HTR-8/SVneo (cell line): Measurements from ENCODE around the gene SMC6.
A peak's percentile ranks its signal among the peaks of the same experiment; 100 is the strongest.

Source experiments
- DNase-seq: peaks from one replicate; pipeline ENCODE4 v3.0.0; 2011; ENCODE audit warnings: low spot score, mixed read lengths; ENCODE audit not compliant: insufficient read length
- FAIRE-seq: peaks from 2 replicates; lab custom pipeline; 2011; peaks lifted over from hg19 to GRCh38; lab: Jason Lieb, UNC

Gene SMC6

GRCh38 chr2:17763641-17764333 is 10.2 kb upstream of the SMC6 start:
- no peak for DNase-seq
- no peak for FAIRE-seq

DNA sequence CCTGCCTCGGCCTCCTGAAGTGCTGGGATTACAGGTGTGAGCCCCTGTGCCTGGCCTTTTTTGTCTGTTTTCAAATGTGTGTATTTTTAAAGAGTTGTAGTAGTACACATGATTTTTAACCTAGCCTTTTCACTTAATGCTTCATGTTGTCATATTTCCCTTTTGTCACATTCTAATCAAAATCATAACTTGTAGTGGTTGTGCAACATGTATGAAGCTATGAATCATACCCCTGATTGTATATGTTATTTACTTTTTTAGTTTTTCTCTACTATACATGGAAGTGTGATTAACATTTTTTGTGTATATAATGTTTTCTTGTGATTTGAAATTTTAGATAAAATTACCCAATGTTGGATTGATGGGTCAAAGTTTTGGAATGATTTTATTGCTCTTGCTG is 8.8 kb upstream of the SMC6 start:
- DNase-seq, result no peak
- no peak for FAIRE-seq

GRCh38 chr2:17759805-17760204 is 6.2 kb upstream of the SMC6 start:
- DNase-seq, result no peak
- FAIRE-seq, result no peak

DNA sequence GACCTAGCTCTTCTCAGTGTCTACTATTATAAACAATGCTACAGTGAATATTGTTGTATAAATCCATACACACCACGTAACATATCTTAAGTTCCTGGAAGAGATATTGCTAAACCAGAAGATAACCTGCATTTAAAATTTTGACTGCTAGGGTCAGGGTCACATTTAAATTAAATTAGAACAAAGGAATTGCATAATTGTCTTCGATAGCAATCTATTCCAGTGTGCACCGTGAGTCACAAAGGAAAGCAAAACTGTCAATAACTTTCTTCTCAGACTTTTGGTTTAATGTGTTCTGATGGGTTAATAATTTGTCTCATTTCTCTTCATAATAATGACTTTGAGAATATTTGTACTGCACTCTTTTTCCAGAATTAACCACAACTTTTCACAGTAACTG is 4.5 kb upstream of the SMC6 start:
- FAIRE-seq, result no peak
- DNase-seq, result no peak

DNA sequence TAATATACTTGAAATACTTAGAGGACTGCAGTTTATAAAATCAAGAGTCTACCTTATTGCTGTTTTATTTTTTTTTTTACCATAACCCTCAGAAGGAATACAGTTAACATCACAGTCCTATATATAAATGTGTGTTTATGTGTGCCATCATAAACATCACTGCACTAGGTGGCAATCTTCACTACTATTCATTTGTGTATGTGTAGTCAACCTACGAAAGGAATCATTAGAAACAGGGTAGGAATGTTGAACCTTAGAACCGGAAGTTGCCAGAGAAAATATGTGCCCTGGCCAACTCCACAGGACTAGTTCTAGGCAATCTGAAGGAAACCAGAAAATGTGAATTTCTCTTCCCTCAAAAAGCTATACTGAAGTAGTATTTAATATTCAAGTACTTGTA is 3.7 kb upstream of the SMC6 start:
- FAIRE-seq (no peak), DNase-seq (no peak)

DNA sequence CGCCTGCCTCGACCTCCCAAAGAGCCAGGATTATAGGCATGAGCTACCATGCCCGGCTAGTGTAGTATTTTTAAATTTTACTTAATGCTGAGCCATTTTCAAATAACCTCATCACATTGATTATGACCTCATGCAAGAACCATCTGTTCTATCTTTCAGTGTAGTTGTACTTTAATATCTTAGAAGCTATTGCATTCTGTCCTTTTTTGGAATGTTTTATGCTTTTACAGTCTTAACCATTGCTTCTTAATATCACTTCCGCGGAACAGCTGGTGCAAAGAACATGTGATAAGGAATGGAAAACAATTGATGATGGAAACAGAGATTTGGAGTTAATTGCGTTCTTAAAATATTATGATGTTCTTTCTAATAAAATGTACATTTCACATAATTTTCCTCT is 3.1 kb upstream of the SMC6 start:
- no peak for FAIRE-seq
- DNase-seq, result no peak

GRCh38 chr2:17754773-17755425 is 1.3 kb upstream of the SMC6 start:
- DNase-seq (no peak), FAIRE-seq (no peak)

GRCh38 chr2:17752892-17753802 is 463 bp downstream of the SMC6 start:
- FAIRE-seq (no peak), DNase-seq (no peak)

DNA sequence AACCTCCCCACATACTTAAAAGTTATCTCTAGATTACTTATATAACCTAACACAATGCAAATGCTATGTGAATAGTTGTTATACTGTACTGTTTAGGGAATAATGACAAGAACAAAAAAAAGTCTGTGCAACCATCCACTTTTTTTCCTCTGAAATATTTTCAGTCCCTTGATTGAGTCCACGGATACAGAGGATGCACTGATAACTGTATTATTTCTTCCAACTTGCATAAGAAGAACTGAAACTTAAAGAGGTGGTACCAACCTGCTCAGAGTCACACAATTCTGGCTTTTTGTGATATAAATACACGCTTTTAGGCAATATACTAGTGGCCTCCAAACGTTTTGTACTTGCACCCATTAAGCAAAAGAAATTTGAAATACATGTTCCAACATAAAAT is 1.4 kb downstream of the SMC6 start:
- FAIRE-seq (no peak), DNase-seq (no peak)

GRCh38 chr2:17749753-17750438 is 3.7 kb downstream of the SMC6 start:
- DNase-seq, result no peak

DNA sequence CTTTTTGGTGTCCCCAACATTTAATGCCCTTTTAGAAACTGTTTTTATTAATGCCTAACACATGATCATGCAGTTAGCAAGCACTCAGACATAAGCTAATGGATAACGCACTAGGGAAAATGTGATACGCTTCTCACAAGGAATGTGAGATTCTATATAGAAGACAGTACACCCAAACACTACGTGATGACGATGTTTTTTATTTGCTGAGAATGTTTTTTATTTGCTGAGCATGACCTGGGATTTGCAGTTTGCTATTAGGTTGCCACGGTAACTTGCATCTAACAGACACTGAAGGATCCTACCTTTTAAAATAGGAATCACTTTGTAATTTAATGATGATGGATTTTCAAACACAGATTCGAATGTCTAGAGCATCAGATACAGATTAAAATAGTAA is 4.9 kb downstream of the SMC6 start:
- FAIRE-seq (no peak), DNase-seq (no peak)

More at GRCh38 chr2:17749753-17750438, 3.7 kb downstream of the SMC6 start:
- FAIRE-seq, result no peak

DNA sequence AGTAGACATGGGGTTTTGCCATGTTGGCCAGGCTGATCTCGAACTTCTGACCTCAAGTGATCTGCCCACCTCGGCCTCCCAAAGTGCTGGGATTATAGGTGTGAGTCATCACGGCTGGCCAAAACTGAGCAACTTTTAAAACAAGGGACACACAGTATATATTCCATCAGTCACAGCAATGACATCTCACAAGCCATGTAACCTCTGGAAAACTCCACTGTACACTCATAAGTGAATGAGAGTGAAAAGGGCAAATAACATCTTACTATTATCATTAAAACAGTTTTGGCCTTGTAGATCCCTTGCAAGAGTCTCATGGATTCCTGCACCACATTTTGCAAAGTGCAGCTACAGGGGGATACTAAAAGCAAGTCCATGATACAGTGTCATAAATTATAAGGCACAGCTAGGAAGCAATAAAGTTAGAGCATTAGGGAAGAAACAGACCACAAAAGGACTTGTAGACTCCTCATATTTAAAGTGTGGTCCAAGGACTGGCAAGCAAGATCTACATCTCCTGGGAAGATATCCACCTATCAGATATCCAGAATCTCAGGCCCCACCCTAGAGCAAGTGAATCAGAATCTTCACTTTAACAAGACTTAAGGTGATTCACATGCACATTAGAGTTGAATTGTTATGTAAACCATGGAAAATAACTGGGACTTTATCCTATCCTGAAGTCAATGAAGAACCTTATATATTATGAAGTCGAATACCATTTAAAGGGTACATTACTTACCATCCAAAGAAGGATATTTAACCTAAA is 5.7 kb downstream of the SMC6 start:
- DNase-seq, result no peak
- no peak for FAIRE-seq

- DNase-seq, result no peak
- no peak for FAIRE-seq
These were observed 13.4 kb downstream of the SMC6 start for GRCh38 chr2:17740203-17740602.

DNA sequence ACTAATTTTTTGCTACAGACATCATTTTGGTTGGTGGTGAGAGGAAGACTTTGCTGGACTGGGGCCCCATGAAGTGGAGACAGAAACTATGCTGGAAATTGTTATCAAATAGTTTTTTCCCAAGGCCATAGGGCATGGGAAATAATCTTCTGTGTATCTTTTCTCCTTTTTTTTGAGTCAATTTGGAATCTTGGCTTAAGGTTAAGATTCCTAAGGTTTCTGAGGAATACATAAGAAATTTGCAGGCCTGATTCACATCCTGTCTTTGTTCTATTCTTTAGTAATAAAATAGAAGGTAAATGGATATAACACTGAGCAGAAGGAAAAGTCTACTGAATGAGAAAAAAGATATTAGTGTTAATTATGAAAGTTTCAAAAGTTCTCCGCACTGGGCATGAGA is 16.6 kb downstream of the SMC6 start:
- no peak for FAIRE-seq
- DNase-seq, result no peak

DNA sequence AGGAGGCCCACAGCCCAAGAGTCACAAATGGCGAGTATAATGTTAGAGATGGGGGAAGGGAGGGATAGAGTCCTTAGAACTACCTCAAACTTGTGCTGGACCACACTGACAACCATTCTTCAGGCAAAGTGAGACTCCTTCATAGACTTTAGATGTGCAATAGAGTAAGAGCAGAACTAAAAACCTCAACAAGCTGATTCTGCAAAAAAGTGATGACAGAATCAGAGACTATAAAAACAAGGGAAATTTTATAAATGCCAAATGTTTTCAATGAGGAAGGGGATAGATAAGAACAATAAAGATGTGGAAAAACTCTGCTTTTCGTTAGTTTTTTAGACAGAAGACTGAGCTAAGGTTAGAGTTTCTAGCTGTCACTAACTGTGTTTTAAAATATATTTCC is 17.7 kb downstream of the SMC6 start:
- DNase-seq (no peak), FAIRE-seq (no peak)

DNA sequence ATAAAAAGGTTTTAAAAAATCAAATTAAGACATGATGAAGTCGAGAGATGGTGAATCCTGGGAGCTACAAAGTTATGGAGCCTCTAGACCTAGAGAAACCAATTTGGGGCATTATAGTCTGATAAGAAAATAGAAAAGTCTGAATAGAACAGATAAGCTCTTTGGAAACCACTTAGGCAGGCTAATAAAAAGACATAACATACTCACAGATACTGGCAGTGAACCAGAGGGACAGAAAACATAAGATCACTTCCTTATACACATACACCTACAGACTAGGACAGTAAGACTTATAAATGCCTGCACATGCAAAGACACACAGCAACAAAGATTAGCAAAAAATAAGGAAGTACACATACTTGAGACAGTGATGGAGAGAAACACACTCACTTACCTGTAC is 20.0 kb downstream of the SMC6 start:
- no peak for FAIRE-seq
- no peak for DNase-seq

DNA sequence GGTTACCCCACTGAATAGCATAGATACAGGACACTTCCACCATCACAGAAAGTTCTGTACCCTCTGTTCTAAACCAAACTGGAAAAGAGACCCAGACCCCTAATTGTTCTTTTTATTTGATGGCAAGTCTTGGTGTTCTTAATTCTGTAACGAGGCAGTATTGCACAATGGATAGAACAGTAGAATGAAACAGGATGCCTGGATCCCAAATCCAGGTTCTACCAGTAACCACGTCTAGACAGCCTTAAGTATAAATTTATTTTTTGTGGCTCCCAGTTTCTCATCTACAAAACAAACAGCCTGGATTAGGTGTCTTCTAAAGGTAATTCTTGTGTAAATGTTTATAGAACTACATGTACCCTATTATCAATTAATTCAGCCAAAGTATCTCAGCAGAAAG is 23.7 kb downstream of the SMC6 start:
- FAIRE-seq (no peak), DNase-seq (no peak)

DNA sequence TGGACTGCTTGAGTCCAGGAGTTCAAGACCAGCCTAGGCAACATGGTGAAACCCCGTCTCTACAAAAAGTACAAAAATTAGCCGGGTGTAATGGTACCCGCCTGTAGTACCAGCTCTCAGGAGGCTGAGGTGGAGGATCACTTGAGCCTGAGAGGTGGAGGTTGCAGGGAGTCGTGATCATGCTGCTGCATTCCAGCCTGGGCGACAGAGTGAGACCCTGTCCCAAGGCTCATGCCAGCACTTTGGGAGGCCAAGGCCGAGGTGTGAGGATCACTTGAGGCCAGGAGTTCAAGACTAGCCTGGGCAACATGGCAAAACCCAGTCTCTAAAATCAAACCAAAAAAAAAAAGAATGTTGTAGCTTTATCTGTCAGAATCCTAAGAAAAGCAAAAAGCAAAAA is 25.4 kb downstream of the SMC6 start:
- FAIRE-seq, result no peak
- DNase-seq, result no peak

DNA sequence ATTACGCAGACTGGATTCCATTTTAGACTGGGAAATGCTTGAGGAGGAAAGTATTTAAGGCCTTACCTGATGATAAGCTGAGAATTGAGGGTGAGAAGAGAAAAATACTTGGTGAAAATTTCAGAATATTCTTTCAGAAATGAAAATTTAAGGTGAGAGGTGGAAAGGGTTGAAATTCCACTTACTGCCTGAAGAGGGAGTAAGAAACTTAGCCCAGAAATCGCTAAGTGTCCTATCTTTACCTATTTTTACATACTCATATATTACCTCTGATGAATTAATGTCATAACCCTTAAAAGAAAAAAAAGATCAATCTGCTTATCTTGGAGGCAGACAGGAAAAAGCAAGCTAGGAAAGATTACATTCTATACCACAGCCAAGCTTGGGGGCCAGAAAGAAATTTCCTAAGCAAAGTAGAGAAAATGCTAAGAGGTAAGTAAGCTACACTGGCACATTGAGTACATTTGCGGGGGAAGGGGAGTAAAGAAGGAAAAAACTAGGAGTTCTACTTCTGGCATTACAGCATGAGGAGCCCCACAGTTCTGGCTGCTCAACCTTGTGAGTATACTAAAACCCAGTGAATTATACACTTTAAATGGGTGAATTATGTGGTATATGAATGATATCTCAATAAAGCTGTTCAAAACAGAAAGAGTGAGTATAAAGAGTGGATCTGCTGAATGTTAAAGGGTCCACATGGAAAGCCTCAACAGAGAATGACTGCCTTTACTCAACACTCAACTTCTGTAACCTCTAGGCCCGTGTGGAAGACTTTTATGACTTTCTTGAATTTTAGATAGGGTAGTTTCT is 33.8 kb downstream of the SMC6 start:
- peak; percentile 14 for DNase-seq
- FAIRE-seq, result no peak
